OCI-LY1 (cell line): ENCODE measurements around the gene CHRM3.

Source experiments
- H2AFZ ChIP-seq: fragments of 200-600 bp; sonication (generic), shearing (Covaris generic); 2 replicates; pipeline ENCODE4 v1.6.0; 2014; ENCODE audit warnings: antibody characterized with exemption, mild to moderate bottlenecking, low read length
- H3F3A ChIP-seq: fragments of 200-600 bp; sonication (generic), shearing (Covaris generic); 2 replicates; pipeline ENCODE4 v1.6.0; 2014; ENCODE audit warnings: mild to moderate bottlenecking, antibody characterized with exemption, low read length, moderate library complexity; ENCODE audit not compliant: insufficient read depth
- H3K27ac ChIP-seq: fragments of 200-600 bp; sonication (generic); 2 replicates; pipeline ENCODE4 v1.5.1; 2014; ENCODE audit warnings: low read length, mixed run types, mild to moderate bottlenecking, low read depth; ENCODE audit not compliant: poor library complexity, severe bottlenecking
- H3K27me3 ChIP-seq: fragments of 200-600 bp; sonication (generic); 2 replicates; pipeline ENCODE4 v1.6.0; 2014; ENCODE audit warnings: antibody characterized with exemption, mild to moderate bottlenecking, low read length, moderate library complexity; ENCODE audit not compliant: insufficient read depth
- H3K36me3 ChIP-seq: fragments of 200-600 bp; sonication (generic); 2 replicates; pipeline ENCODE4 v1.6.1; 2014; ENCODE audit warnings: mild to moderate bottlenecking, antibody characterized with exemption, low read length, moderate library complexity, mixed read lengths; ENCODE audit not compliant: insufficient read depth
- H3K4me1 ChIP-seq: fragments of 200-600 bp; sonication (generic); 2 replicates; pipeline ENCODE4 v1.5.1; 2014; ENCODE audit warnings: mild to moderate bottlenecking, low read length, moderate library complexity; ENCODE audit not compliant: insufficient read depth, severe bottlenecking
- H3K4me2 ChIP-seq: fragments of 200-600 bp; sonication (generic), shearing (Covaris generic); 2 replicates; pipeline ENCODE4 v1.6.1; 2014; ENCODE audit warnings: low read length
- H3K4me3 ChIP-seq: fragments of 200-600 bp; sonication (generic); 2 replicates; pipeline ENCODE4 v1.5.1; 2014; ENCODE audit warnings: low read length, low read depth, mild to moderate bottlenecking, mixed read lengths; ENCODE audit not compliant: poor library complexity, severe bottlenecking
- H3K79me2 ChIP-seq: fragments of 200-600 bp; shearing (Covaris generic); 2 replicates; pipeline ENCODE4 v1.6.1; 2016; ENCODE audit warnings: mixed run types, low read length, mixed read lengths; ENCODE audit not compliant: insufficient read depth
- H3K9ac ChIP-seq: fragments of 200-600 bp; sonication (generic), shearing (Covaris generic); 2 replicates; pipeline ENCODE4 v1.6.1; 2014; ENCODE audit warnings: mild to moderate bottlenecking, low read length, mixed read lengths
- H3K9me2 ChIP-seq: fragments of 200-600 bp; sonication (generic), shearing (Covaris generic); 2 replicates; pipeline ENCODE4 v1.6.1; 2014; ENCODE audit warnings: low read depth, mild to moderate bottlenecking, low read length, mixed read lengths
- H3K9me3 ChIP-seq: fragments of 200-600 bp; shearing (Covaris generic); 2 replicates; pipeline ENCODE4 v1.6.1; 2014; ENCODE audit warnings: low read length, mixed read lengths
- H4K20me1 ChIP-seq: fragments of 200-600 bp; sonication (generic), shearing (Covaris generic); 2 replicates; pipeline ENCODE4 v1.6.0; 2016; ENCODE audit warnings: mild to moderate bottlenecking, low read length; ENCODE audit not compliant: insufficient read depth
- EZH2 ChIP-seq: fragments of 200-600 bp; sonication (generic), shearing (Covaris generic); IDR thresholded peaks from 2 replicates; pipeline ENCODE4 v1.8.0; 2017; ENCODE audit warnings: borderline replicate concordance, mixed run types, mild to moderate bottlenecking, antibody characterized with exemption, low read length, moderate library complexity, mixed read lengths
- TF ChIP-seq, protein P1 (sequence below): fragments of 200-600 bp; sonication (generic), shearing (Covaris generic); IDR thresholded peaks from 2 replicates; pipeline ENCODE4 v1.5.1; 2017; ENCODE audit warnings: mild to moderate bottlenecking, antibody characterized with exemption, low read length, moderate library complexity, mixed read lengths

Gene CHRM3

DNA sequence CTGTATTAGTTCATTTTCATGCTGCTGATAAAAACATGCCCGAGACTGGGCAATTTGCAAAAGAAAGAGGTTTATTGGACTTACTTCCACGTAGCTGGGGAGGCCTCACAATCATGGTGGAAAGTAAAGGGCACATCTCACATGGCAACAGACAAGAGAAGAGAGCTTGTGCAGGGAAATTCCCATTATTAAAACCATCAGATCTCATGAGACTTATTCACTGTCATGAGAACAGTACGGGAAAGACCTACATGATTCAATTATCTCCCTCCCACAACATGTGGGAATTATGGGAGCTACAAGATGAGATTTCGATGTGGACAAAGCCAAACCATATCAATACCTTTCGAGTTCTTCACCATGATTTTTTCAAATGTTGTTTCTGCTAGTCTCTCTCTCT, 3.7 kb upstream of the CHRM3 start:
- H3K4me2 ChIP-seq = no peak overlapping the region
- H3F3A ChIP-seq = no peaks in the 10 kb centered on the region
- H3K27ac ChIP-seq = no peak overlapping the region
- no peaks in the 10 kb centered on the region for H3K9me3 ChIP-seq
- no peaks in the 10 kb centered on the region for H3K27me3 ChIP-seq
- H4K20me1 ChIP-seq = no peaks in the 10 kb centered on the region
- TF ChIP-seq, protein P1, sequence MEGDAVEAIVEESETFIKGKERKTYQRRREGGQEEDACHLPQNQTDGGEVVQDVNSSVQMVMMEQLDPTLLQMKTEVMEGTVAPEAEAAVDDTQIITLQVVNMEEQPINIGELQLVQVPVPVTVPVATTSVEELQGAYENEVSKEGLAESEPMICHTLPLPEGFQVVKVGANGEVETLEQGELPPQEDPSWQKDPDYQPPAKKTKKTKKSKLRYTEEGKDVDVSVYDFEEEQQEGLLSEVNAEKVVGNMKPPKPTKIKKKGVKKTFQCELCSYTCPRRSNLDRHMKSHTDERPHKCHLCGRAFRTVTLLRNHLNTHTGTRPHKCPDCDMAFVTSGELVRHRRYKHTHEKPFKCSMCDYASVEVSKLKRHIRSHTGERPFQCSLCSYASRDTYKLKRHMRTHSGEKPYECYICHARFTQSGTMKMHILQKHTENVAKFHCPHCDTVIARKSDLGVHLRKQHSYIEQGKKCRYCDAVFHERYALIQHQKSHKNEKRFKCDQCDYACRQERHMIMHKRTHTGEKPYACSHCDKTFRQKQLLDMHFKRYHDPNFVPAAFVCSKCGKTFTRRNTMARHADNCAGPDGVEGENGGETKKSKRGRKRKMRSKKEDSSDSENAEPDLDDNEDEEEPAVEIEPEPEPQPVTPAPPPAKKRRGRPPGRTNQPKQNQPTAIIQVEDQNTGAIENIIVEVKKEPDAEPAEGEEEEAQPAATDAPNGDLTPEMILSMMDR = no peak
- TF ChIP-seq EZH2 = no peak
- no peaks in the 10 kb centered on the region for H3K36me3 ChIP-seq
- H3K9me2 ChIP-seq = no peaks in the 10 kb centered on the region
- no peak overlapping the region for H3K4me3 ChIP-seq
- H2AFZ ChIP-seq = no peak overlapping the region
- no peak overlapping the region for H3K9ac ChIP-seq
- no peaks in the 10 kb centered on the region for H3K79me2 ChIP-seq
- H3K4me1 ChIP-seq = no peaks in the 10 kb centered on the region

- H3K9ac ChIP-seq = no peak overlapping the region
- no peaks in the 10 kb centered on the region for H3K79me2 ChIP-seq
- no peaks in the 10 kb centered on the region for H3K27me3 ChIP-seq
- H3F3A ChIP-seq = no peaks in the 10 kb centered on the region
- H3K4me3 ChIP-seq = no peak overlapping the region
- no peak overlapping the region for H3K27ac ChIP-seq
- H3K36me3 ChIP-seq = no peaks in the 10 kb centered on the region
- no peaks in the 10 kb centered on the region for H3K9me2 ChIP-seq
- H2AFZ ChIP-seq = no peak overlapping the region
- H3K9me3 ChIP-seq = no peaks in the 10 kb centered on the region
- no peaks in the 10 kb centered on the region for H4K20me1 ChIP-seq
- H3K4me2 ChIP-seq = no peak overlapping the region
- no peak for TF ChIP-seq EZH2
- TF ChIP-seq, protein P1 = no peak
- no peaks in the 10 kb centered on the region for H3K4me1 ChIP-seq
Observed at GRCh38 chr1:239383714-239384113, 2.7 kb upstream of the CHRM3 start.

DNA sequence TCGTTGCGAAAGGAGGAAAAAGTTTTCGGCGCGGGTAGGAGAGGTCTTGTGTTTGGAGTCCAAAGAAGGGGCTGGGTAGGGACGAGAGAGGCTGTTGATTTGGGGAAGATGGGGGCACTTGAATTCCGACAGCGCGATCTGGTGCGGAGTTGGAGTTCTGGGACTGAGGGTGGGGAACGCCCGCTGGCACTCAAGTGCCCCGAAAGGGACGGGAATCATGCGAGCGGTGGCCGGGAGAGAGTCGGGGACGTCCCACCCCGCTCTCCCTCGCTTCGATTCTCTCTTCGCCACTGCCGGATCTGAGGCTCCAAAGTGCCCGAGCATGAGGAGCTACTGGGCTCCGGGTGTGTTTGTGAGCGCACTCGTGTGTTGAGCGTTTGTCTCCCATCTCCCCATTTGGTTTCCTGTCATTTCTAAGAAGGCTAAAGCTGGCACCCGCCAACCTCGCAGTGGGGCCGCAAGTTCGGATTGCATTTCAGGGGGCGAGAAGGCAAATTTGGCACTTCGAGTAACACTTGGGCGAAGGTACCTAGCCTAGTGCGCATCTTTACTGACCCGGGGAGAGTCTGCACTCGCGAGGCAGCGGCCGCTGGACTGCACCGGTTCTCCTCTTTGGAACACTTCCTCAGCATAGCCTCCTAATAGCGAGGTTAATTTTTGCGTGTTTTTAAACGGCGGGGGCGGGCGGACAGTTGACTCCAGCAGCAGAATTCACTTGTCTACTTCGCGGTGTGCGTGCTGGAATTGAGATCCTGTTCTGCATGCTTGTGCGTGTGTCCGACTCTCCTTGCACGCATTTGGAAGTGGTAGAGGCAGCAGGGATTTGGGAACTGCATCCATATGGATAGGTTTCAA, 1.2 kb downstream of the CHRM3 start:
- TF ChIP-seq, protein P1 = no peak
- no peak for TF ChIP-seq EZH2
- Histone ChIP-seq H3K4me2 (no peak overlapping the region), H3F3A (no peaks in the 10 kb centered on the region), H3K27me3 (no peaks in the 10 kb centered on the region), H3K27ac (no peak overlapping the region), H3K9ac (no peak overlapping the region), H3K9me3 (no peaks in the 10 kb centered on the region), H3K79me2 (no peaks in the 10 kb centered on the region), H3K36me3 (no peaks in the 10 kb centered on the region), H2AFZ (no peak overlapping the region), H3K4me1 (no peaks in the 10 kb centered on the region), H3K4me3 (no peak overlapping the region), H3K9me2 (no peaks in the 10 kb centered on the region), H4K20me1 (no peaks in the 10 kb centered on the region)
